SU-DHL-6 (cell line): ENCODE data around the gene COX4I2.

Experiments
- H2AFZ ChIP-seq: fragments of 200-600 bp; sonication (generic); 2 replicates; pipeline ENCODE4 v1.6.1; 2014; ENCODE audit warnings: low read depth, mild to moderate bottlenecking, moderate library complexity, mixed read lengths, antibody characterized with exemption, low read length; ENCODE audit not compliant: severe bottlenecking
- H3F3A ChIP-seq: fragments of 200-600 bp; shearing (Covaris generic); 2 replicates; pipeline ENCODE4 v1.6.0; 2016; ENCODE audit warnings: antibody characterized with exemption, mild to moderate bottlenecking; ENCODE audit not compliant: insufficient read depth
- H3K27ac ChIP-seq: fragments of 200-600 bp; sonication (generic); 2 replicates; pipeline ENCODE4 v1.5.1; 2016; ENCODE audit warnings: low read depth, mild to moderate bottlenecking, low read length, moderate library complexity, mixed read lengths
- H3K27me3 ChIP-seq: fragments of 200-600 bp; sonication (generic), shearing (Covaris generic); 2 replicates; pipeline ENCODE4 v1.6.0; 2014; ENCODE audit warnings: mild to moderate bottlenecking, low read length
- H3K36me3 ChIP-seq: fragments of 200-600 bp; sonication (generic); 2 replicates; pipeline ENCODE4 v1.6.1; 2014; ENCODE audit warnings: mild to moderate bottlenecking, low read length, mixed read lengths
- H3K4me2 ChIP-seq: fragments of 300-600, 200-600 bp; shearing (Covaris generic), sonication (generic); 2 replicates; pipeline ENCODE4 v1.6.0; 2014; ENCODE audit warnings: low read length, low read depth, mild to moderate bottlenecking; ENCODE audit not compliant: poor library complexity, severe bottlenecking
- H3K4me3 ChIP-seq: fragments of 200-600 bp; sonication (generic); 2 replicates; pipeline ENCODE4 v1.5.1; 2014; ENCODE audit warnings: antibody characterized with exemption, low read length, mild to moderate bottlenecking, mixed read lengths; ENCODE audit not compliant: insufficient read depth, poor library complexity, severe bottlenecking
- H3K79me2 ChIP-seq: fragments of 200-600 bp; sonication (generic); 2 replicates; pipeline ENCODE4 v1.6.1; 2014; ENCODE audit warnings: mild to moderate bottlenecking, low read length, moderate library complexity; ENCODE audit not compliant: insufficient read depth
- H3K9ac ChIP-seq: fragments of 200-600 bp; sonication (generic); 2 replicates; pipeline ENCODE4 v1.7.0; 2014; ENCODE audit warnings: mild to moderate bottlenecking, low read length
- H3K9me2 ChIP-seq: fragments of 200-600 bp; sonication (generic); replicated peaks from 2 replicates; pipeline ENCODE4 v1.6.1; 2014; ENCODE audit warnings: low read length; ENCODE audit not compliant: insufficient read depth
- H3K9me3 ChIP-seq: fragments of 200-600 bp; sonication (generic); 2 replicates; pipeline ENCODE4 v1.6.1; 2014; ENCODE audit warnings: low read length, mixed read lengths; ENCODE audit not compliant: insufficient read depth
- H4K20me1 ChIP-seq: fragments of 200-600 bp; sonication (generic); 2 replicates; pipeline ENCODE4 v1.6.1; 2014; ENCODE audit warnings: low read depth, mild to moderate bottlenecking, antibody characterized with exemption, low read length, moderate library complexity, mixed read lengths
- EZH2phosphoT487 ChIP-seq: fragments of 200-600 bp; sonication (generic), shearing (Covaris generic); conservative IDR thresholded peaks from 2 replicates; pipeline ENCODE4 v1.6.1; 2018; ENCODE audit warnings: mild to moderate bottlenecking, antibody characterized with exemption, low read length, moderate library complexity, mixed read lengths
- TF ChIP-seq, protein P1 (sequence below): fragments of 200-600 bp; sonication (generic); IDR thresholded peaks from one replicate; pipeline ENCODE4 v1.5.1; 2017; ENCODE audit warnings: antibody characterized with exemption, mild to moderate bottlenecking, low read length, moderate library complexity; ENCODE audit not compliant: insufficient read depth, poor library complexity, severe bottlenecking

COX4I2 gene

DNA sequence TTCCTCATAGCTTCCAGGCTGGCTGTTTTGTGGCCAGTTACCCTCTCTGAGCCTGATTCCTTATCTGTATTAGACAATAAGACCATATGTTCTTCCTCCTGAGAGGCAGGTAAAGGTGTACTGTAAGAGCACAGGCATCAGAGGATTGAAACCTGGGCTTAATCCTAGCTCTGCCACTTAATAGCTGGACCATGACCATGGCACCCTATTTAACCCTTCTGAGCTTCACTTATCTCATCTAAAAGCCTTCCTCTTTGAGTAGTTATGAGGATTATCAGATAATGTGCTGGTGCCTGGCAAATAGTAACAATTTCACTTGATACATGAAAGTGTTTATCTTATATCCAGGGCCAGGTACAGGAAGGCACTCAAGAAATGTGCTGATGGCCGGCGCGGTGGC is 50.1 kb downstream of the COX4I2 start:
- H3F3A ChIP-seq: peaks cover 43% of the 10 kb centered on the region
- H3K9me3 ChIP-seq: no peaks in the 10 kb centered on the region
- no peak overlapping the region for H3K4me2 ChIP-seq
- no peak overlapping the region for H3K9ac ChIP-seq
- H3K9me2 ChIP-seq: no peaks in the 10 kb centered on the region
- H3K36me3 ChIP-seq: no peaks in the 10 kb centered on the region
- H2AFZ ChIP-seq: no peak overlapping the region
- H4K20me1 ChIP-seq: no peaks in the 10 kb centered on the region
- no peak for TF ChIP-seq EZH2phosphoT487
- TF ChIP-seq, protein P1, sequence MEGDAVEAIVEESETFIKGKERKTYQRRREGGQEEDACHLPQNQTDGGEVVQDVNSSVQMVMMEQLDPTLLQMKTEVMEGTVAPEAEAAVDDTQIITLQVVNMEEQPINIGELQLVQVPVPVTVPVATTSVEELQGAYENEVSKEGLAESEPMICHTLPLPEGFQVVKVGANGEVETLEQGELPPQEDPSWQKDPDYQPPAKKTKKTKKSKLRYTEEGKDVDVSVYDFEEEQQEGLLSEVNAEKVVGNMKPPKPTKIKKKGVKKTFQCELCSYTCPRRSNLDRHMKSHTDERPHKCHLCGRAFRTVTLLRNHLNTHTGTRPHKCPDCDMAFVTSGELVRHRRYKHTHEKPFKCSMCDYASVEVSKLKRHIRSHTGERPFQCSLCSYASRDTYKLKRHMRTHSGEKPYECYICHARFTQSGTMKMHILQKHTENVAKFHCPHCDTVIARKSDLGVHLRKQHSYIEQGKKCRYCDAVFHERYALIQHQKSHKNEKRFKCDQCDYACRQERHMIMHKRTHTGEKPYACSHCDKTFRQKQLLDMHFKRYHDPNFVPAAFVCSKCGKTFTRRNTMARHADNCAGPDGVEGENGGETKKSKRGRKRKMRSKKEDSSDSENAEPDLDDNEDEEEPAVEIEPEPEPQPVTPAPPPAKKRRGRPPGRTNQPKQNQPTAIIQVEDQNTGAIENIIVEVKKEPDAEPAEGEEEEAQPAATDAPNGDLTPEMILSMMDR: no peak
- no peak overlapping the region for H3K4me3 ChIP-seq
- H3K27ac ChIP-seq: peak overlapping the region; percentile 48
- peaks cover 31% of the 10 kb centered on the region for H3K79me2 ChIP-seq
- H3K27me3 ChIP-seq: no peaks in the 10 kb centered on the region

DNA sequence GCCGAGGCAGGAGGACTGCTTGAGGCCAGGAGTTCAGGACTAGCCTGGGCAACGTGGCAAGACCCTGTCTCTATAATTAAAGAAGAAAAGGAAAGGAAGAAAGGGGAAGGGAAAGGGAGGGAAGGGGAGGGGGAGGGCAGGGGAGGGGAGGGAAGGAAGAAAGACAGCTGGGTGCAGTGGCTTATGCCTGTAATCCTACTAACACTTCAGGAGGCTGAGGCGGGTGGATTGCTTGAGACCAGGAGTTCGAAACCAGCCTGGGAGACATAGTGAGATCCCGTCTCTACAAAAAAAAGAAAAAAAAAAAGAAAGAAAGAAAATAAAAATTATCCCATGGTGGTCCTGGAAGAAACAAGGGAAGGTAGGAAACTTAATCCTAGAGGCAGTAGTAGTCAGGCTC is 51.4 kb downstream of the COX4I2 start:
- Histone ChIP-seq H2AFZ (no peak overlapping the region), H3K79me2 (peaks cover 28% of the 10 kb centered on the region), H3K4me3 (no peak overlapping the region), H3K36me3 (no peaks in the 10 kb centered on the region), H3K9me2 (no peaks in the 10 kb centered on the region), H3K27ac (peak overlapping the region; percentile 44; the same call in 1 of the 2 replicates), H3K9me3 (no peaks in the 10 kb centered on the region), H3K4me2 (no peak overlapping the region), H4K20me1 (no peaks in the 10 kb centered on the region), H3K27me3 (no peaks in the 10 kb centered on the region), H3F3A (peaks cover 43% of the 10 kb centered on the region), H3K9ac (no peak overlapping the region)
- no peak for TF ChIP-seq EZH2phosphoT487
- TF ChIP-seq, protein P1: no peak

DNA sequence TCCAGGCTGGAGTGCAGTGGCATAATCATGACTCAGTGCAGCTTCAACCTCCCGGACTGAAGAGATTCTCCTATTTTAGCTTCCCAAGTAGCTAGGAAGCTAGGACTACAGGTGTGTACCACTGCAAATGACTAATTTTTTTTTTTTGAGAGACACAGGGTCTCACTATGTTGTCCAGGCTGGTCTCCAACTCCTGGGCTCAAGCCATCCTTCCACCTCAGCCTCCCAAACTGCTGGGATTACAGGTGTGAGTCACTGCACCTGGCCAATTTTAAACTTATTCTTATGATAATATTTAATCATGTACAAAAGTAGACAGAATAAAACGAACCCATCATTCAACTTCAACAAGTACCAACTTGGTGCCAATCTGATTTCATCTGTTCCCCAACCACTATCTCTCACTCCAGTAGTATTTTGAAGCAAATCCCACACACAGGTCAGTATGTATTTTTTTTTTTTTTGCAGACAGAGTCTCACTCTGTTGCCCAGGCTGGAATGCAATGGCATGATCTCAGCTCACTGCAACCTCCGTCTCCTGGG is 52.5 kb downstream of the COX4I2 start:
- Histone ChIP-seq H3K9ac (no peak overlapping the region), H3K4me2 (peak overlapping the region; percentile 4)

More for the DNA sequence above, 52.5 kb downstream of the COX4I2 start:
- Histone ChIP-seq H3K27ac (peak overlapping the region; percentile 85), H4K20me1 (no peaks in the 10 kb centered on the region), H2AFZ (no peak overlapping the region), H3K9me3 (no peaks in the 10 kb centered on the region), H3K36me3 (no peaks in the 10 kb centered on the region), H3K79me2 (peaks cover 37% of the 10 kb centered on the region), H3K9me2 (no peaks in the 10 kb centered on the region), H3K4me3 (no peak overlapping the region), H3K27me3 (no peaks in the 10 kb centered on the region), H3F3A (peaks cover 35% of the 10 kb centered on the region)
- no peak for TF ChIP-seq EZH2phosphoT487
- TF ChIP-seq, protein P1: no peak
